HG02943 (cell line): Measurements from ENCODE around the gene BIRC7.

Experiments used
- ATAC-seq: cut with Tn5 transposase; IDR thresholded peaks from one replicate; pipeline ENCODE4 v1.9.1; 2021; ENCODE audit warnings: mild to moderate bottlenecking, low read depth, moderate library complexity; ENCODE audit not compliant: unreplicated experiment

BIRC7 gene

GRCh38 chr20:63235399-63235983, at the start of gene BIRC7:
Gene BIRC7 (plus strand): TSS chr20:63235905. CDS start chr20:63236097, 192 bp downstream.
- ATAC-seq = no peak

- ATAC-seq = no peak
Observed at GRCh38 chr20:63186084-63186483, 49.6 kb upstream of the BIRC7 start.

GRCh38 chr20:63186528-63187316, 49.0 kb upstream of the BIRC7 start:
- ATAC-seq = no peak

- ATAC-seq = no peak
Observed at GRCh38 chr20:63187338-63188158, 48.2 kb upstream of the BIRC7 start.

GRCh38 chr20:63188159-63188442, 47.6 kb upstream of the BIRC7 start:
- ATAC-seq = no peak

GRCh38 chr20:63188641-63189321, 46.9 kb upstream of the BIRC7 start:
- no peak for ATAC-seq

GRCh38 chr20:63189322-63189642, 46.4 kb upstream of the BIRC7 start:
- no peak for ATAC-seq

GRCh38 chr20:63189846-63190559, 45.7 kb upstream of the BIRC7 start:
- no peak for ATAC-seq

GRCh38 chr20:63190828-63191227, 44.9 kb upstream of the BIRC7 start:
- ATAC-seq = no peak

GRCh38 chr20:63191400-63191799, 44.3 kb upstream of the BIRC7 start:
- no peak for ATAC-seq

- no peak for ATAC-seq
Observed at GRCh38 chr20:63192721-63193120, 43.0 kb upstream of the BIRC7 start.

- ATAC-seq = no peak
Observed at GRCh38 chr20:63194007-63194796, 41.5 kb upstream of the BIRC7 start.

- ATAC-seq = no peak
Observed at GRCh38 chr20:63194797-63195173, 40.9 kb upstream of the BIRC7 start.

- ATAC-seq = no peak
Observed at GRCh38 chr20:63196768-63197470, 38.8 kb upstream of the BIRC7 start.

GRCh38 chr20:63198606-63199005, 37.1 kb upstream of the BIRC7 start:
- no peak for ATAC-seq

GRCh38 chr20:63202021-63202420, 33.7 kb upstream of the BIRC7 start:
- no peak for ATAC-seq

- ATAC-seq = no peak
Observed at GRCh38 chr20:63202811-63203526, 32.7 kb upstream of the BIRC7 start.

- ATAC-seq = no peak
Observed at GRCh38 chr20:63204362-63204761, 31.3 kb upstream of the BIRC7 start.

GRCh38 chr20:63205896-63206295, 29.8 kb upstream of the BIRC7 start:
- ATAC-seq = no peak
